Fibroblast of lung (primary cell): ENCODE measurements around the gene GPR61. TPM values are rescaled to one million over a fixed set of nuclear protein-coding genes. Genes with fewer than 3 reads are reported as not detected.
A peak's percentile ranks its signal among the peaks of the same experiment; 100 is the strongest.

ENCODE experiments used
- DNase-seq, 2 donors: peaks; one replicate each; pipeline versions ENCODE4 v3.0.0 to v3.0.0-alpha.2; 2010; ENCODE audit warnings: low read depth in 2 of 2
- H2AFZ ChIP-seq: 2 replicates; pipeline ENCODE4 v1.5.1; 2012; ENCODE audit warnings: low read length, control low read depth, inconsistent platforms
- H3K27ac ChIP-seq: 2 replicates; pipeline ENCODE4 v1.5.1; 2011; ENCODE audit warnings: low read length, control low read depth; ENCODE audit not compliant: insufficient read depth
- H3K27me3 ChIP-seq: 2 replicates; pipeline ENCODE4 v1.5.1; 2011; ENCODE audit warnings: mild to moderate bottlenecking, low read length; ENCODE audit not compliant: control insufficient read depth, insufficient read depth
- H3K36me3 ChIP-seq: 2 replicates; pipeline ENCODE4 v1.5.1; 2011; ENCODE audit warnings: low read length; ENCODE audit not compliant: control insufficient read depth, insufficient read depth
- H3K4me1 ChIP-seq: 2 replicates; pipeline ENCODE4 v1.5.1; 2011; ENCODE audit warnings: low read length; ENCODE audit not compliant: control insufficient read depth, insufficient read depth; ENCODE audit errors: extremely low read depth
- H3K4me2 ChIP-seq: 2 replicates; pipeline ENCODE4 v1.5.1; 2011; ENCODE audit warnings: low read length, control low read depth; ENCODE audit not compliant: insufficient read depth; ENCODE audit errors: extremely low read depth
- H3K4me3 ChIP-seq, 4 experiments: fragments of 200-600 bp in 1 of 4; sonication (generic) in 1 of 4; replicated peaks in 1 of 4; 2 replicates each; pipeline ENCODE4 v1.5.1; 2011 to 2016; ENCODE audit warnings: low read length in 4 of 4, low read depth in 3 of 4, mild to moderate bottlenecking in 3 of 4, control low read depth in 2 of 4, inconsistent platforms in 1 of 4, mixed read lengths in 1 of 4; ENCODE audit not compliant: insufficient read depth in 1 of 4; ENCODE audit errors: control extremely low read depth in 1 of 4
- H3K79me2 ChIP-seq: 2 replicates; pipeline ENCODE4 v1.5.1; 2012; ENCODE audit warnings: mild to moderate bottlenecking, low read length, inconsistent platforms; ENCODE audit not compliant: control insufficient read depth, insufficient read depth
- H3K9ac ChIP-seq: 2 replicates; pipeline ENCODE4 v1.5.1; 2011; ENCODE audit warnings: mild to moderate bottlenecking, low read length, control low read depth; ENCODE audit not compliant: insufficient read depth
- H3K9me3 ChIP-seq: 2 replicates; pipeline ENCODE4 v1.5.1; 2012; ENCODE audit warnings: low read depth, low read length; ENCODE audit not compliant: control insufficient read depth, insufficient read depth
- H4K20me1 ChIP-seq: 2 replicates; pipeline ENCODE4 v1.5.1; 2011; ENCODE audit warnings: low read length; ENCODE audit not compliant: control insufficient read depth, insufficient read depth; ENCODE audit errors: extremely low read depth
- EZH2 ChIP-seq: IDR thresholded peaks from 2 replicates; pipeline ENCODE4 v1.5.1; 2012; ENCODE audit warnings: low read length, control low read depth, mild to moderate bottlenecking; ENCODE audit errors: missing control alignments
- polyA plus RNA-seq, 2 donors: library from polyadenylated mRNA; depleted of rRNA in 1 of 2; stranded (reverse) in 1 of 2; unstranded in 1 of 2; fragments of >200 nt; gene quantifications; 2 replicates each; pipeline ENCODE4 v1.2.1, GENCODE V29; 2011 to 2012; ENCODE audit warnings: missing spikeins in 1 of 2
- total RNA-seq: library from RNA; depleted of rRNA; stranded (reverse); fragments of >200 nt; gene quantifications from 2 replicates; pipeline ENCODE4 v1.2.1, GENCODE V29; 2014
- TF ChIP-seq, protein P1 (sequence below), 2 donors: IDR thresholded peaks in 1 of 2; conservative IDR thresholded peaks in 1 of 2; 1 replicate in 1 of 2; 2 replicates in 1 of 2; pipeline ENCODE4 v1.5.1; 2011 to 2012; ENCODE audit warnings: low read length in 2 of 2, control low read depth in 1 of 2, inconsistent platforms in 1 of 2, low read depth in 1 of 2, mild to moderate bottlenecking in 1 of 2

Gene GPR61
- total and polyA plus RNA-seq, 2 donors (not counting 1 experiment from before 2014, with no cell fraction given) = 0.01 TPM; not detected in 1

DNA sequence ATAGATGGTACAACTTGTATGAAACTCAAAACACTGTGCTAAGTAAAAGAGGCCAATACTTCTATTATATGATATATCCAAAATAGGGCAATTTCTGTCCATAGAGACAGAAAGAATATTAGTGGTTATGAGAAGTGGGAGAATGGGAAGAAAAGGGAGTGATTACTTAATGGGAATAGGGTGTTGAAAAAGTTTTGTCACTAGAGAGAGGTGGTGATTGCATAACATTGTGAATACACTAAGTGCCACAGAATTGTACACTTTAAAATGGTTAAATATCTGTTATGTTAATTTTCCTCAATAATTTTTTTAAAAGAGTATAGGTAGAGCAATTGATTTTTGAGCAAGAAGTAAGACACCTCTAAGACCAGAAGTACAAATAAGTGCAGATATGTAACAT is 50.0 kb downstream of the GPR61 start:
- H3K36me3 ChIP-seq = peaks cover 6% of the 10 kb centered on the region
- H3K4me1 ChIP-seq = peaks cover 1% of the 10 kb centered on the region
- TF ChIP-seq, protein P1, sequence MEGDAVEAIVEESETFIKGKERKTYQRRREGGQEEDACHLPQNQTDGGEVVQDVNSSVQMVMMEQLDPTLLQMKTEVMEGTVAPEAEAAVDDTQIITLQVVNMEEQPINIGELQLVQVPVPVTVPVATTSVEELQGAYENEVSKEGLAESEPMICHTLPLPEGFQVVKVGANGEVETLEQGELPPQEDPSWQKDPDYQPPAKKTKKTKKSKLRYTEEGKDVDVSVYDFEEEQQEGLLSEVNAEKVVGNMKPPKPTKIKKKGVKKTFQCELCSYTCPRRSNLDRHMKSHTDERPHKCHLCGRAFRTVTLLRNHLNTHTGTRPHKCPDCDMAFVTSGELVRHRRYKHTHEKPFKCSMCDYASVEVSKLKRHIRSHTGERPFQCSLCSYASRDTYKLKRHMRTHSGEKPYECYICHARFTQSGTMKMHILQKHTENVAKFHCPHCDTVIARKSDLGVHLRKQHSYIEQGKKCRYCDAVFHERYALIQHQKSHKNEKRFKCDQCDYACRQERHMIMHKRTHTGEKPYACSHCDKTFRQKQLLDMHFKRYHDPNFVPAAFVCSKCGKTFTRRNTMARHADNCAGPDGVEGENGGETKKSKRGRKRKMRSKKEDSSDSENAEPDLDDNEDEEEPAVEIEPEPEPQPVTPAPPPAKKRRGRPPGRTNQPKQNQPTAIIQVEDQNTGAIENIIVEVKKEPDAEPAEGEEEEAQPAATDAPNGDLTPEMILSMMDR (conservative IDR thresholded peaks at IDR 0.05 in 1 of 2, IDR thresholded peaks at IDR 0.05 in 1 of 2; ENCODE audit: low read depth in 1 of 2, low read length in 2 of 2) = no peak
- TF ChIP-seq EZH2 = no peak
- H3K27ac ChIP-seq = no peak overlapping the region
- H2AFZ ChIP-seq = no peak overlapping the region
- H3K9me3 ChIP-seq = no peaks in the 10 kb centered on the region
- H3K4me3 ChIP-seq = no peak overlapping the region
- no peak for DNase-seq
- H4K20me1 ChIP-seq = no peaks in the 10 kb centered on the region
- H3K9ac ChIP-seq = no peak overlapping the region
- no peaks in the 10 kb centered on the region for H3K27me3 ChIP-seq
- H3K4me2 ChIP-seq = no peak overlapping the region
- H3K79me2 ChIP-seq = no peaks in the 10 kb centered on the region

DNA sequence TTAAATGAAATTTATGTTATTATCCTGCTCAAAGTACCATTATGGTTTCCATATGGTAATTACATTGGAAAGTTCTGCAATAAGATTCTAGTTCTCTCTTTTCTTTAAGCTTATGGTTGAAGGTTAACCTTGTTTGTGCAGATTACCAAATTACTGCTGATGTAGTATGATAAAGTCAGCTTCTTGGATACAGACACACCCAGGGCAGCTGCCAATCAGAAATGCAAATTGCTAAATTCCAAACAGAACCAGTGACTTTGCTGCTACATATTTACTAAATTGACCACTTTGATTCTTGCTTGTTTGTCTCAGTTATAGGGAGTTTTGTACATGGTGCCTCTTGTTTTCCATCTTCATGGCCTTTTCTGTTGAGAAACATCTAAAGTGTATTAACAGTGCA is 53.2 kb downstream of the GPR61 start:
- H3K27ac ChIP-seq = no peak overlapping the region

DNA sequence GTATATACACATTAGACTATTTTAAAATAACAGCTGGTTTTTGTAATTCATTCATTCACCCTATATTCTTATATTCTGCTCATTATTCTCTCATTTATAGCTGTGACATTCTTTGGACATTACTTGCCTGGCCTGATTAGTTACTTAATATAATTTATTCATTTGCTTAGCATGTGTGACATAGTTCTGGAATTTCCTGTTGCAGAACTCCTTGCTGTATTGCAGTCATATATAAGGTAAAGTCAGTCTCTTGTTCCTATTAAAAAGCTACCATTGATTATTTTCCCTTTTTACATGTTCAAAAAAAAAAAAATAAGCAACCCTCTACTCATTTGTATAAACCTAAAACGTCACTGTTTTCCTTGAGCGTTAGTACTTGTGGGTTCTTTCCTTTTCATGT is 55.9 kb downstream of the GPR61 start:
- Histone ChIP-seq H3K79me2 (no peaks in the 10 kb centered on the region), H3K4me3 (no peak overlapping the region), H3K4me1 (peaks cover 10% of the 10 kb centered on the region), H3K27me3 (no peaks in the 10 kb centered on the region), H3K4me2 (peak overlapping the region; percentile 58), H3K9ac (no peak overlapping the region), H3K36me3 (peaks cover 2% of the 10 kb centered on the region), H4K20me1 (no peaks in the 10 kb centered on the region), H3K9me3 (no peaks in the 10 kb centered on the region), H2AFZ (no peak overlapping the region), H3K27ac (peak overlapping the region; percentile 29)
- DNase-seq = peak; percentile 41 to 52
- TF ChIP-seq, protein P1 (conservative IDR thresholded peaks at IDR 0.05 in 1 of 2, IDR thresholded peaks at IDR 0.05 in 1 of 2; ENCODE audit: low read depth in 1 of 2, low read length in 2 of 2) = no peak
- TF ChIP-seq EZH2 = no peak

More for the DNA sequence above, 53.2 kb downstream of the GPR61 start:
- no peaks in the 10 kb centered on the region for H3K79me2 ChIP-seq
- H3K9me3 ChIP-seq = no peaks in the 10 kb centered on the region
- H2AFZ ChIP-seq = no peak overlapping the region
- H3K9ac ChIP-seq = no peak overlapping the region
- no peaks in the 10 kb centered on the region for H4K20me1 ChIP-seq
- TF ChIP-seq EZH2 = no peak
- TF ChIP-seq, protein P1 (conservative IDR thresholded peaks at IDR 0.05 in 1 of 2, IDR thresholded peaks at IDR 0.05 in 1 of 2; ENCODE audit: low read depth in 1 of 2, low read length in 2 of 2) = no peak
- H3K4me1 ChIP-seq = peaks cover 10% of the 10 kb centered on the region
- DNase-seq = no peak
- no peaks in the 10 kb centered on the region for H3K27me3 ChIP-seq
- no peak overlapping the region for H3K4me2 ChIP-seq
- H3K4me3 ChIP-seq = no peak overlapping the region
- peaks cover 2% of the 10 kb centered on the region for H3K36me3 ChIP-seq

Other genes with a start within 250 kb of the GPR61 start
- not detected in 2 replicates for gene MYBPHL, start 232.9 kb upstream of the GPR61 start, total RNA-seq
- not detected in 2 replicates for gene MYBPHL, start 232.9 kb upstream of the GPR61 start, polyA plus RNA-seq
- 12.8 and 37.5 TPM in 2 replicates for gene SORT1, start 142.0 kb upstream of the GPR61 start, total RNA-seq
- 17.0 and 27.5 TPM in 2 replicates for gene SORT1, start 142.0 kb upstream of the GPR61 start, polyA plus RNA-seq
- gene PSMA5, start 113.4 kb upstream of the GPR61 start, total RNA-seq = 39.0 and 41.0 TPM in 2 replicates
- 142 and 145 TPM in 2 replicates for gene PSMA5, start 113.4 kb upstream of the GPR61 start, polyA plus RNA-seq
- gene SYPL2, start 73.3 kb upstream of the GPR61 start, total RNA-seq = 0.26 and 1.7 TPM in 2 replicates
- 1.8 and 1.9 TPM in 2 replicates for gene SYPL2, start 73.3 kb upstream of the GPR61 start, polyA plus RNA-seq
- gene ATXN7L2, start 56.0 kb upstream of the GPR61 start, total RNA-seq = 1.5 and 2.0 TPM in 2 replicates
- 0.86 and 1.6 TPM in 2 replicates for gene ATXN7L2, start 56.0 kb upstream of the GPR61 start, polyA plus RNA-seq
- gene CYB561D1, start 45.8 kb upstream of the GPR61 start, total RNA-seq = 5.1 and 6.6 TPM in 2 replicates
- 4.7 and 5.1 TPM in 2 replicates for gene CYB561D1, start 45.8 kb upstream of the GPR61 start, polyA plus RNA-seq
- gene AMIGO1, start 30.1 kb upstream of the GPR61 start, total RNA-seq = 1.8 and 2.5 TPM in 2 replicates
- 0.40 and 0.57 TPM in 2 replicates for gene AMIGO1, start 30.1 kb upstream of the GPR61 start, polyA plus RNA-seq
- gene GNAI3, start 8.7 kb downstream of the GPR61 start, total RNA-seq = 10.3 and 11.4 TPM in 2 replicates
- 12.9 and 14.4 TPM in 2 replicates for gene GNAI3, start 8.7 kb downstream of the GPR61 start, polyA plus RNA-seq
- gene GNAT2, start 79.7 kb downstream of the GPR61 start, total RNA-seq = under 0.01 and 0.17 TPM in 2 replicates
- gene GNAT2, start 79.7 kb downstream of the GPR61 start, polyA plus RNA-seq = 0.22 and 0.35 TPM in 2 replicates
- 40.6 and 51.9 TPM in 2 replicates for gene AMPD2, start 80.0 kb downstream of the GPR61 start, total RNA-seq
- 23.0 and 31.1 TPM in 2 replicates for gene AMPD2, start 80.0 kb downstream of the GPR61 start, polyA plus RNA-seq
- gene GSTM4, start 116.2 kb downstream of the GPR61 start, total RNA-seq = 10.5 and 17.7 TPM in 2 replicates
- gene GSTM4, start 116.2 kb downstream of the GPR61 start, polyA plus RNA-seq = 30.5 and 30.8 TPM in 2 replicates
- 21.1 and 28.2 TPM in 2 replicates for gene GSTM2, start 128.2 kb downstream of the GPR61 start, total RNA-seq
- 67.7 and 71.1 TPM in 2 replicates for gene GSTM2, start 128.2 kb downstream of the GPR61 start, polyA plus RNA-seq
- 14.4 TPM in 1 of 2 replicates, not detected in the other for gene GSTM1, start 147.9 kb downstream of the GPR61 start, total RNA-seq
- gene GSTM1, start 147.9 kb downstream of the GPR61 start, polyA plus RNA-seq = 0.55 and 38.0 TPM in 2 replicates
- gene GSTM5, start 172.4 kb downstream of the GPR61 start, total RNA-seq = 16.4 and 21.6 TPM in 2 replicates
- gene GSTM5, start 172.4 kb downstream of the GPR61 start, polyA plus RNA-seq = 6.1 and 7.5 TPM in 2 replicates
- 37.0 and 51.4 TPM in 2 replicates for gene GSTM3, start 201.2 kb downstream of the GPR61 start, total RNA-seq
- 90.0 and 207 TPM in 2 replicates for gene GSTM3, start 201.2 kb downstream of the GPR61 start, polyA plus RNA-seq
- gene EPS8L3, start 224.1 kb downstream of the GPR61 start, total RNA-seq = not detected in 2 replicates
- gene EPS8L3, start 224.1 kb downstream of the GPR61 start, polyA plus RNA-seq = not detected in 2 replicates